GM13977 (cell line): Measurements from ENCODE around the gene STARD13.
"Not testable (repeated sequence)": the region's sequence is repeated elsewhere in the genome, so short reads cannot be mapped to it uniquely, and the experiment has no call there.

Source experiments
- DNase-seq: peaks from one replicate; pipeline ENCODE4 v3.0.0; 2012; ENCODE audit warnings: low spot score
- CTCF ChIP-seq: IDR thresholded peaks from 2 replicates; pipeline ENCODE4 v1.5.1; 2012; ENCODE audit warnings: mild to moderate bottlenecking, control low read depth; ENCODE audit not compliant: insufficient read depth; ENCODE audit errors: extremely low read depth, missing control alignments
- in situ Hi-C: fragments of 300-500 bp; cut with MboI; formaldehyde crosslinking; loops from one replicate; pipeline ENCODE4 v1.12.0; 2022; ENCODE audit warnings: low sequenced_read_pairs, low pct_unique_long_range_greater_than_20kb, mixed read lengths, inconsistent platforms; ENCODE audit not compliant: unreplicated experiment

The STARD13 gene

DNA sequence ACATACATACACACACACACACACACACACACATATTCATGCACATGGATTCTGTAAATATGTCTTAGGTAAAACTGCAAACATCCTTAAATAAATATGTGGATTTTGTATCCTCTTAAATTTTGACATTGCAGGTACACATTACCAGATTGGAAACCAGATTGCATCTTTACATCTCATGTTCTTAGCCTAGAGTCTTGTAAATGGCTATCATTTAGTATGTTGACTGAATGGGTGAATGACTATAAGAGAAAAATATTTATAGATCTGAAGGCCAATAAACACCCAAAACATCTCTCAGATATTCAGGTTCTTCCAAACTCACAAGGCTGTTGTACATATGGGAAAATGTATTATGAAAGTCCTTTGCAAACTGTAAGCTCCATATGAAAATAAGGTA, 104.3 kb downstream of the STARD13 start:
- in situ Hi-C loops, result no loop called here
- DNase-seq, result no peak
- no peak for TF ChIP-seq CTCF

GRCh38 chr13:33180122-33180804, 105.3 kb downstream of the STARD13 start:
- TF ChIP-seq CTCF, result no peak
- in situ Hi-C loops, result no loop called here
- no peak for DNase-seq

GRCh38 chr13:33179463-33179862, 106.1 kb downstream of the STARD13 start:
- no peak for DNase-seq
- no peak for TF ChIP-seq CTCF
- in situ Hi-C loops, result no loop called here

GRCh38 chr13:33178209-33178840, 107.2 kb downstream of the STARD13 start:
- in situ Hi-C loops, result no loop called here
- no peak for TF ChIP-seq CTCF
- DNase-seq, result no peak

GRCh38 chr13:33177340-33178208, 108.0 kb downstream of the STARD13 start:
- DNase-seq, in situ Hi-C loops: not testable (repeated sequence)

- no peak for TF ChIP-seq CTCF
- in situ Hi-C loops, result no loop called here
- DNase-seq, result no peak
Observed at GRCh38 chr13:33176526-33176925, 109.0 kb downstream of the STARD13 start.

GRCh38 chr13:33175991-33176390, 109.6 kb downstream of the STARD13 start:
- TF ChIP-seq CTCF, result no peak
- no peak for DNase-seq
- in situ Hi-C loops, result no loop called here
